Endothelial cell of umbilical vein (primary cell): ENCODE data around the gene DDX56. TPM values are rescaled to one million over a fixed set of nuclear protein-coding genes. Genes with fewer than 3 reads are reported as not detected.

Experiments
- BruUV-seq: library from RNA; stranded (reverse); fragments of 400-500 nt; replicated peaks from 2 replicates; lab custom pipeline; 2021; lab: Mats Ljungman, UMichigan
- CTCF ChIA-PET: fragments of 300-600, 350-600 bp; sonication (Branson Sonifier 250); formaldehyde crosslinking; loops from one replicate; lab custom pipeline; 2021; ENCODE audit warnings: antibody characterized with exemption, inconsistent platforms; lab: Charles Lee
- POLR2A ChIA-PET: fragments of 300-600, 350-600 bp; sonication (Branson Sonifier 250); formaldehyde crosslinking; loops from one replicate; lab custom pipeline; 2021; ENCODE audit warnings: antibody characterized with exemption, inconsistent platforms; lab: Charles Lee
- DNase-seq: peaks from one replicate; pipeline ENCODE4 v3.0.0-alpha.2; 2011; ENCODE audit warnings: low read depth, low spot score
- FAIRE-seq: peaks from 2 replicates; lab custom pipeline; 2011; peaks lifted over from hg19 to GRCh38; lab: Jason Lieb, UNC
- H2AFZ ChIP-seq: 2 replicates; pipeline ENCODE4 v1.6.0; 2012; ENCODE audit warnings: low read depth, low read length, control low read depth, inconsistent platforms
- H3K27ac ChIP-seq: 2 replicates; pipeline ENCODE4 v1.5.1; 2011; ENCODE audit warnings: low read depth, mild to moderate bottlenecking, control low read depth, low read length, moderate library complexity; ENCODE audit not compliant: insufficient read depth
- H3K27me3 ChIP-seq, 2 experiments: 2 replicates each; pipeline versions ENCODE4 v1.6.0 to v1.6.1; 2011; ENCODE audit warnings: low read length in 2 of 2, mixed read lengths in 1 of 2; ENCODE audit not compliant: control insufficient read depth in 2 of 2, insufficient read depth in 2 of 2
- H3K36me3 ChIP-seq, 2 experiments: 2 replicates in 1 of 2; 3 replicates in 1 of 2; pipeline ENCODE4 v1.5.1; 2011; ENCODE audit warnings: low read length in 2 of 2, mild to moderate bottlenecking in 1 of 2, moderate library complexity in 1 of 2; ENCODE audit not compliant: control insufficient read depth in 2 of 2, insufficient read depth in 2 of 2; ENCODE audit errors: extremely low read depth in 1 of 2
- H3K4me1 ChIP-seq: 3 replicates; pipeline ENCODE4 v1.5.1; 2011; ENCODE audit warnings: mild to moderate bottlenecking, low read length; ENCODE audit not compliant: control insufficient read depth, insufficient read depth; ENCODE audit errors: extremely low read depth
- H3K4me2 ChIP-seq: 2 replicates; pipeline ENCODE4 v1.6.1; 2011; ENCODE audit warnings: low read length, control low read depth, mixed read lengths; ENCODE audit not compliant: insufficient read depth
- H3K4me3 ChIP-seq, 3 experiments: fragments of 200-600 bp in 1 of 3; sonication (generic), shearing (Covaris generic) in 1 of 3; replicated peaks in 1 of 3; 2 replicates each; pipeline ENCODE4 v1.5.1; 2011 to 2016; ENCODE audit warnings: control low read depth in 3 of 3, low read length in 3 of 3, mild to moderate bottlenecking in 2 of 3, inconsistent platforms in 1 of 3, low read depth in 1 of 3, moderate library complexity in 1 of 3; ENCODE audit not compliant: insufficient read depth in 1 of 3
- H3K79me2 ChIP-seq: 2 replicates; pipeline ENCODE4 v1.6.0; 2012; ENCODE audit warnings: low read length, inconsistent platforms; ENCODE audit not compliant: control insufficient read depth, insufficient read depth
- H3K9ac ChIP-seq: replicated peaks from 2 replicates; pipeline ENCODE3; 2011; ENCODE audit warnings: low read length, control low read depth; ENCODE audit not compliant: insufficient read depth; ENCODE audit errors: extremely low read depth
- H3K9me1 ChIP-seq: replicated peaks from 3 replicates; pipeline ENCODE4 v1.6.0; 2011; ENCODE audit warnings: mild to moderate bottlenecking, low read length; ENCODE audit not compliant: control insufficient read depth, insufficient read depth; ENCODE audit errors: extremely low read depth
- H3K9me3 ChIP-seq: replicated peaks from 2 replicates; pipeline ENCODE4 v1.5.1; 2012; ENCODE audit warnings: low read length, inconsistent platforms; ENCODE audit not compliant: control insufficient read depth, insufficient read depth
- H4K20me1 ChIP-seq: replicated peaks from 2 replicates; pipeline ENCODE3; 2011; ENCODE audit warnings: mild to moderate bottlenecking, low read length; ENCODE audit not compliant: control insufficient read depth, insufficient read depth; ENCODE audit errors: extremely low read depth
- CTCF ChIP-seq, 2 donors: IDR thresholded peaks; 1 replicate in 1 of 2; 2 replicates in 1 of 2; pipeline ENCODE4 v1.5.1; 2011; ENCODE audit warnings: low read length in 2 of 2, mild to moderate bottlenecking in 2 of 2, moderate library complexity in 2 of 2, control low read depth in 1 of 2, inconsistent platforms in 1 of 2, low read depth in 1 of 2; ENCODE audit not compliant: insufficient read depth in 1 of 2; ENCODE audit errors: extremely low read depth in 1 of 2
- EZH2 ChIP-seq: IDR thresholded peaks from 2 replicates; pipeline ENCODE4 v1.6.1; 2012; ENCODE audit warnings: borderline replicate concordance, low read depth, mild to moderate bottlenecking, moderate library complexity, low read length, inconsistent platforms; ENCODE audit not compliant: severe bottlenecking
- FOS ChIP-seq: IDR thresholded peaks from 2 replicates; pipeline ENCODE4 v1.6.1; 2011; ENCODE audit warnings: mild to moderate bottlenecking, low read length, moderate library complexity, borderline replicate concordance; ENCODE audit not compliant: insufficient read depth
- GATA2 ChIP-seq: IDR thresholded peaks from 2 replicates; pipeline ENCODE4 v1.7.0; 2011; ENCODE audit warnings: low read depth, mild to moderate bottlenecking, moderate library complexity, mixed read lengths, low read length; ENCODE audit not compliant: insufficient read length, insufficient read depth
- JUN ChIP-seq: IDR thresholded peaks from 2 replicates; pipeline ENCODE4 v1.6.1; 2011; ENCODE audit warnings: borderline replicate concordance, low read depth; ENCODE audit not compliant: insufficient read length, insufficient read depth
- MAX ChIP-seq: IDR thresholded peaks from 2 replicates; pipeline ENCODE4 v1.6.1; 2011; ENCODE audit not compliant: insufficient read depth, insufficient read length
- MYC ChIP-seq: IDR thresholded peaks from one replicate; pipeline ENCODE4 v1.6.1; 2011; ENCODE audit warnings: mild to moderate bottlenecking, low read depth, low read length
- POLR2A ChIP-seq: IDR thresholded peaks from 2 replicates; pipeline ENCODE4 v1.6.1; 2012; ENCODE audit warnings: low read depth, mild to moderate bottlenecking, control low read depth, low read length
- POLR2AphosphoS5 ChIP-seq: IDR thresholded peaks from 2 replicates; pipeline ENCODE4 v1.6.1; 2012; ENCODE audit warnings: low read depth, mild to moderate bottlenecking, control low read depth, low read length, moderate library complexity; ENCODE audit not compliant: insufficient read depth
- dilution Hi-C: fragments of 300-500 bp; cut with MboI; formaldehyde crosslinking; loops from one replicate; pipeline ENCODE4 v1.15.0; 2019; ENCODE audit warnings: low sequenced_read_pairs; ENCODE audit not compliant: extremely low pct_ligation_motif_present
- intact Hi-C: fragments of 100-400 bp; cut with micrococcal nuclease; formaldehyde crosslinking; loops from one replicate; pipeline ENCODE4 v1.10.0; 2022
- polyA plus RNA-seq, 4 experiments: library from polyadenylated mRNA; depleted of rRNA in 3 of 4; stranded (reverse) in 3 of 4; unstranded in 1 of 4; fragments of >200 nt; gene quantifications; 2 replicates each; pipeline versions ENCODE4 v1.2.1 to v1.2.3, GENCODE V29; 2011 to 2012; ENCODE audit warnings: missing spikeins in 1 of 4
- total RNA-seq: library from RNA; stranded (reverse); gene quantifications from 2 replicates; pipeline ENCODE4 v1.2.3, GENCODE V29; 2021

The DDX56 gene
- total and polyA plus RNA-seq, 2 donors (not counting 3 experiments of a cell fraction or from before 2014, with no cell fraction given): 94.7 to 96.6 TPM

GRCh38 chr7:44565795-44566559, 7.7 kb downstream of the DDX56 start:
- Histone ChIP-seq H3K9me1 (no peaks in the 10 kb centered on the region), H3K4me2 (no peak overlapping the region), H3K4me1 (no peaks in the 10 kb centered on the region), H3K36me3 (peaks cover 24 to 51% of the 10 kb centered on the region in 2 experiments), H4K20me1 (no peaks in the 10 kb centered on the region), H3K79me2 (no peaks in the 10 kb centered on the region), H2AFZ (no peak overlapping the region), H3K4me3 (no peak overlapping the region), H3K9me3 (no peaks in the 10 kb centered on the region), H3K9ac (no peak overlapping the region), H3K27me3 (no peaks in the 10 kb centered on the region), H3K27ac (no peak overlapping the region)
- POLR2A ChIA-PET: interaction anchor here (0.6 to 1.5 kb wide), 2 partner anchors 217 to 364 kb away, joined by 3 to 5 read pairs; no protein-coding TSS in a partner anchor
- FAIRE-seq (no peak), DNase-seq (no peak)
- dilution Hi-C loops (no loop called here), intact Hi-C loops (loop anchor here (1.0 to 5.0 kb wide), 4 partner anchors 74 to 352 kb away; partner anchors contain the start of gene NUDCD3)
- TF ChIP-seq MYC: no peak
- TF ChIP-seq GATA2: no peak
- no peak for TF ChIP-seq EZH2
- TF ChIP-seq POLR2A: no peak
- TF ChIP-seq CTCF (IDR thresholded peaks at IDR 0.05; ENCODE audit: extremely low read depth in 1 of 2, insufficient read depth in 1 of 2, low read depth in 1 of 2, low read length in 2 of 2): no peak
- TF ChIP-seq MAX: no peak
- no peak for TF ChIP-seq FOS
- TF ChIP-seq JUN: no peak
- no peak for TF ChIP-seq POLR2AphosphoS5
- CTCF ChIA-PET: interaction anchor here (0.8 to 4.7 kb wide), 37 partner anchors 8 to 570 kb away, joined by 3 to 145 read pairs (median 5); partner anchors contain the start of genes DDX56, NUDCD3, TMED4 and YKT6
- no TSS peak for BruUV-seq
